Spleen (tissue), 7 donors: ENCODE results near the gene TENM3.

ENCODE experiments used
- POLR2A ChIP-seq, 3 donors: fragments of 450-650 bp; IDR thresholded peaks; one replicate each; pipeline ENCODE4 v1.5.1; 2017; ENCODE audit warnings: antibody characterized with exemption in 3 of 3, mild to moderate bottlenecking in 1 of 3
- POLR2AphosphoS5 ChIP-seq, 3 donors: sonication (generic); formaldehyde crosslinking; IDR thresholded peaks; one replicate each; pipeline ENCODE4 v1.5.1; 2017; ENCODE audit warnings: antibody characterized with exemption in 3 of 3
- TF ChIP-seq, protein P1 (sequence below), 11 experiments: fragments of 200-600 bp in 7 of 11; fragments of 450-650 bp in 4 of 11; sonication (generic) in 4 of 11; IDR thresholded peaks in 8 of 11; conservative IDR thresholded peaks in 3 of 11; 1 replicate in 7 of 11; 2 replicates in 4 of 11; pipeline versions ENCODE4 v1.4.0 to v1.8.0; 2016 to 2021; ENCODE audit warnings: antibody characterized with exemption in 11 of 11, inconsistent platforms in 4 of 11, mild to moderate bottlenecking in 1 of 11
- donor health status: DM: no; HTN: no; CAD: no; lungs with moderate emphysema.
- donor health status: DM: no; HTN: no; CAD: no.
- donor health status: DM: no; HTN: no; CAD: no.

DNA sequence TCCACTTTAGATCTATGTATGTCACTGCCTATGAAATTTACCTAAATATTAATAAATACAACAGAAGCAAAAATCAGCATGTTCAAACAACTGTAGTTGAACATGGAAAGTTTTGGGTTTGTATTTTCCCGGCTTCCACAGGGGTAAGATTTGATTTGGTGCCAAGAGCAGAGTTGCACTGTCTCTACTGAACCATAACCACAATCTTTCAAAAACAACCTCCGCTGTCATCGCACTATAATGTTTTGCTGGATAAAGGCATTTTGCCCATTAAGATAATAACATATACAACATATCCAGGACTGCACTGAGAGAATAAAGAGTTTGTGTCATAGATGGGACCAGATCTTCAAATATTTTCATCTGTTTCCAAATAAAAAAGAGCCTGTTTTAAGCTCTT is 94.9 kb downstream of the TENM3 start:
- TF ChIP-seq, protein P1, sequence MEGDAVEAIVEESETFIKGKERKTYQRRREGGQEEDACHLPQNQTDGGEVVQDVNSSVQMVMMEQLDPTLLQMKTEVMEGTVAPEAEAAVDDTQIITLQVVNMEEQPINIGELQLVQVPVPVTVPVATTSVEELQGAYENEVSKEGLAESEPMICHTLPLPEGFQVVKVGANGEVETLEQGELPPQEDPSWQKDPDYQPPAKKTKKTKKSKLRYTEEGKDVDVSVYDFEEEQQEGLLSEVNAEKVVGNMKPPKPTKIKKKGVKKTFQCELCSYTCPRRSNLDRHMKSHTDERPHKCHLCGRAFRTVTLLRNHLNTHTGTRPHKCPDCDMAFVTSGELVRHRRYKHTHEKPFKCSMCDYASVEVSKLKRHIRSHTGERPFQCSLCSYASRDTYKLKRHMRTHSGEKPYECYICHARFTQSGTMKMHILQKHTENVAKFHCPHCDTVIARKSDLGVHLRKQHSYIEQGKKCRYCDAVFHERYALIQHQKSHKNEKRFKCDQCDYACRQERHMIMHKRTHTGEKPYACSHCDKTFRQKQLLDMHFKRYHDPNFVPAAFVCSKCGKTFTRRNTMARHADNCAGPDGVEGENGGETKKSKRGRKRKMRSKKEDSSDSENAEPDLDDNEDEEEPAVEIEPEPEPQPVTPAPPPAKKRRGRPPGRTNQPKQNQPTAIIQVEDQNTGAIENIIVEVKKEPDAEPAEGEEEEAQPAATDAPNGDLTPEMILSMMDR (IDR thresholded peaks at IDR 0.05 in 8 of 11, conservative IDR thresholded peaks at IDR 0.05 in 3 of 11), result no peak
- TF ChIP-seq POLR2A (IDR thresholded peaks at IDR 0.05) (no peak), POLR2AphosphoS5 (IDR thresholded peaks at IDR 0.05) (no peak)
